NCI-H1436 treated with DMSO at 0.1 percent for 48 hours (cell line): ENCODE results near the gene HOXB8.

Experiments
- DNase-seq: peaks from one replicate; lab custom pipeline; 2025; lab: John Stamatoyannopoulos, UW

The HOXB8 gene

DNA sequence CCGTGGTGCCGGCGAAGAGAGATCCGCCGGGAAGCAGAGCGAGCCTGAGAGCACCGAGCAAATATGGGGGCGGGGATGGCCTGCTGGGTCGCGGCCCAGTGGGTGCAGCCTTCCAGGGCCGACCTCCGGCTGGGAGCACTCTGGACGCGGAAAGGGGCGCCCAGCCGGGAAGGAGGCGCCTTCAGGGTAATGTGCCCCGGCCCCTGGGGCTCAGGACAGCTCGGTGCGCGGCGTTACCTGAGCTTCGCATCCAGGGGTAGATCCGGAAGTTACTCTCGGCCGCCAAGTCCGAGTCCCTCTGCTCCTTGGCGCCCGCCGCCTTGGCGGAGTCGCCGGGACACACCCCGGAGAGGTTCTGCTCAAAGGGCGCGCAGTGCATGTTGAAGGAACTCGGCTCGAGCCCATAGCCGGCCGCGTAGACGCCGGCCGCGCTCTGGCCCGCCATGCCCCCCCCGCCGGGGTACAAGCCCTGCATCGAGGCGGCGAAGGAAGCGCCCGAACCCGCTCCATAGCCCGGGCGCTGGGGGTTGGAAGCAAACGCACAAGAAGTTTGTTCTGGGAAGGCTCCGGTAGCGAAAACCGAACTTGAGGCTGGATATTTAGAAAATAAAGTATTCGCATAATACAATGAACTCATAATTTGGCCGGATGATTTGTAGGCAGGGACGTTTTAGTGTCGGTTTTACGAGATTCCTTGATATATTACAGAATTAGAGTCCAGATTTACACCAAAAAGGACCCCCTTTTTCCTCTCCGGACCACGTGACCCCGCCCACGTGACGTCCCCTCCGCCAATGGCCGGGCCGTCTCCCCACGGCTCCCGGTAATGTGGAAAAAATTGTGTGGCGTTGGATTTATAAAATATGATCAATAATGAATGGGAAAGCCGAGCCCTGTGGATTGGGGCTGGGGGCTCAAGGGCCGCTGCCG, 4.5 kb downstream of the HOXB8 start, which contains the start of gene HOXB7:
TSS of gene HOXB7 (minus strand) at position 736 of the 930 bp plus-strand sequence. CDS start at position 637, 99 bp downstream.
- no peak for DNase-seq

DNA sequence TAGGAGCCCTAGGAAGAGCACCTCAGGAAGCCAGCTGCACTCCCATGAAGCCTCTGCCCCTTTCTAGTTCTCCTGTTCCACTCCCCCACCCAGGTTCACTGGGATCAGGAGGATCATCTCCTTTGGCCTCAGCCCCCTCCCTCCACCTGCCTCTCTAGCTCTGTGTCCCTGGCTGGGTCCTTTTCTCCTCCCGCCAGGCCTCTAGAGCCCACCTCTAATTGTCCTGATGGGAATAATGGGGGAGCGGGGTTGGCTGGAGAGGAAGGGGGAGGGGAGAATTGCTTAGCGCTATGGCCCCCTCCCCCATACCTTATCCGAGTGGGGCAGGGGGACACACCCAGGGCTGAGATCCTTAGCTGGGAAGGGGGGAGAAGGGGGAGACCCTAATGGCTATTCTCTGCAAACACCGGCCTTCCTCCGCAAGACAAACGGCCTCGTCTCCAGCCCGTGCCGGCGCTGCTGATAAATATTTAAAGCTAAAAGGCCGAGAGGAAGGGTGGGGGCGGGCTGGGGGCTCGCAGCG, 5.3 kb downstream of the HOXB8 start:
- DNase-seq: no peak

DNA sequence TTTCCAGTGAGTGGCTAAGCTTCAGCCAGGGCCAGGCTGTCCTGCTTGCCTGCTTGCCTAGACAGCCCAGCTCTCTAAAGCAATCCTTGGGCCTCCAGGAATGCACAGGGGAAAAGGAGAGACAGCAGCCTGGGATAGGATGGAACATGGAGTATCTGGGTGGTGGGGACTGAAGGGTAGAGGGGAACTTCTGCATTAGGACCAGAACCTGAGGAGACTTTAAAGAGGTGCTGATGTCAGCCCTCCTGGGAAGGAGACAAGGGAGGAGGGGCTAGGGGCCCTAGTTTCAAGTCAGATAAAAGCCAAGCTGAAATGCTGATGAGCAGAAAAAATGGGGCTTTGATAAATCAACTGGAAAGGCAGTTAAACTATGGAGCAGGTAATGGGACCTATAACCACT, 6.1 kb downstream of the HOXB8 start:
- no peak for DNase-seq

- no peak for DNase-seq
Observed at GRCh38 chr17:48608494-48608834, 6.6 kb downstream of the HOXB8 start.

- DNase-seq: no peak
Observed at GRCh38 chr17:48606892-48607614, 8.0 kb downstream of the HOXB8 start.

GRCh38 chr17:48605991-48606891, 8.9 kb downstream of the HOXB8 start:
- no peak for DNase-seq

DNA sequence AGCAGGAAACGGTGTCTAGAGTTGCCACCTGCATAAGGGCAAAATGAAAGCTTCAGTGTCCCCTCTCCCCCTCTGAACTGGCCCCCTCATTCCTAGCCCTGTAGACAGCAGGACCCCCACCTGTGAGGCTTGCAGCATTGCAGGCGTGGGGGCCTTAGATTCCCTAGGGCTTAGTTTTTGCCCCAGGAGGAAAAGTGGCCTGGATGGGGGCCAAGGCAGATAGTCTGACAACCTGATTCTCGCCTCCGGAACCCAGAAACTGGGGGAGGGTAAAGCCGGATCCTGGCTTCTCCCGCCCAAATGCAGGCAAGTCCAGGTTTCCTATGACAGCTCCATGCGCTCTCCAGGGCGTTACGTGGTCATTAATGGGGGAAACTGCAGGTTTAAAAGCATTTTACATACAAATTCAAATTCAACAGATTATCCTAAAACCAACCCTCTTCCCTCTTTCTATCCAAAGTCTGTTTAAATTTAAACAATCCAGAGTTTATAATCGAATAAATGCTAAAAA, 9.6 kb downstream of the HOXB8 start:
- DNase-seq: no peak

DNA sequence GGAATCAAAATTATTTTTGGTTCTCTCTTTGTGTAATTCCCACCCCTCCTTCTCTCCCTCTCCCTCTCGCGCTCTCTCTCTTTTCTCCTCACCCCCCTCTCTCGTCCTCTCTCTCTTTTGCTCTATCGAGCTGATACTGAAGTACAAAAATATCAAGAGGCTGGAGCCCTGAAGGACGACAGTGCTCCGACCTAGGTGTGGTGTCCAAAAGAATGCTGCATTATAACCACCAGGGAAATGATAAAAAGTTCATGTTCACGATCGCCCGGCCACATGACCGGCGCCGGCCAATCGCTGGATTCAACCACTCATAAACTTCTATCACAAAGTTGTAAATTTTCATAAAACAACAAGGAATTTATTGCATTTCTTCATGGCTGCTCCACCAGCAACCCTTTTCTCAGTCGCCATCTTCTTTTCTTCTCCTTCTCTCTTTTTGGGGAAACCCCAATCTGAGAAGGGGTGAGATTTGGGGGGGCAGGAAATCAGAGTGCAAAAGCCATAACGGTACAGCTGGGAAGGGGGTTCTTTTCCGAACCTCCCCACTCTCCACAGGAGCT, 10.2 kb downstream of the HOXB8 start, which contains the start of gene HOXB6:
TSS of gene HOXB6 (minus strand) at position 217 of the 560 bp plus-strand sequence. CDS start 6,836 bp downstream, outside the sequence.
- no peak for DNase-seq

DNA sequence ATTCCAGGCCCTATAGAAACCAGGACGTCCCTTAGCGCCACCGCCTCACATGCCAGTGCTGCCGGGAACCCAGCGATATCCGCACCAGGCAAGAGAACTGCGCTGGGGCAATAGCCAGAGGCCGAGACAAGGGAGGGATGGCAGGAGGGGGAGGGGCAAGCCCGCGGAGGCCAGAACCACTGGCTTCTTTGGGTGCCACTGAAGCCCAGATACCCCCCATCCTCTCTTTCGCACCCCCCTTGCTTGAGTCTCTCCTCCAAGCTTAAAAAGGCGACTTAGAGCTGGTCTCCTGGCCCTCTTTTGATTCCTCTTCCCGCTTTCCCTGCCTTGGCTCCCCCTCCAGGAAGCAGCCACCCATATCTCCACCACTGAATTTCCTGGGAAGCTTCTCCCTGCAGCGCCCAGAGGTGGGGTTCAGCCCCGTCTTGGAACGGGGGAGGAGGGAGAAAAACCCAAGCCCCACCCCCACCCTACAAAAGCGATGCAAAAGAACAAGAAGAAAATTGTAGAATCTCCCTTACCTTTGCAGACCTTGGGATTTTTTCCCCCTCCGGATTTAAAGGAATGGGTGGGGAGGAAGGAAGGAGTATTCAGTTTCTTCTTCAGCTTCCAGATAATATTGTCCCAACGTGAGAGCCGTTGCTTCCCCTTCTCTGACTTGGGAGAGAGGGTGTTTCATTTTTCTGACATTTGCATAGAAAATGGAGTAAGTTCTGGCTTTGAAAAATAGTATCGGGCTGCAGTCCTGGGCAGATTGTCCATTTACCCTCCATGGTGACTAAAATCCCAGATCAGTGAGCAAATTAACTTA, 10.9 kb downstream of the HOXB8 start:
- no peak for DNase-seq

- no peak for DNase-seq
Observed at GRCh38 chr17:48601539-48602425, 13.3 kb downstream of the HOXB8 start.

DNA sequence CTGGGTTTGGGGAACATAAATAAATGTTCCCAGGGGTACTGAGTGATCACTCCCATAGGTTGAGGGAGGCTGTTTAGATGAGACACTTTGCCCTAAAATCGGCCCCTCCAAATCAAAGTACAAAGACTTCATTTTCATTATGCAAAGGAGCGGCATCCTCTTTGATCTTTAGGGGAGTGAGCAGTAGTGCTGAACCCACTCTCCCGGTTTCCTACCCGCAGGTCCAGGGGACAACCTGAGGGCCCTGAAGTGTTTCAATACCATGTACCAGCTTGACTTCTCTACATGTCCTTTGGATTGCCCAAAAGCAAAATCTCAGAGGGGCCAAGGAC, 13.9 kb downstream of the HOXB8 start:
- no peak for DNase-seq

DNA sequence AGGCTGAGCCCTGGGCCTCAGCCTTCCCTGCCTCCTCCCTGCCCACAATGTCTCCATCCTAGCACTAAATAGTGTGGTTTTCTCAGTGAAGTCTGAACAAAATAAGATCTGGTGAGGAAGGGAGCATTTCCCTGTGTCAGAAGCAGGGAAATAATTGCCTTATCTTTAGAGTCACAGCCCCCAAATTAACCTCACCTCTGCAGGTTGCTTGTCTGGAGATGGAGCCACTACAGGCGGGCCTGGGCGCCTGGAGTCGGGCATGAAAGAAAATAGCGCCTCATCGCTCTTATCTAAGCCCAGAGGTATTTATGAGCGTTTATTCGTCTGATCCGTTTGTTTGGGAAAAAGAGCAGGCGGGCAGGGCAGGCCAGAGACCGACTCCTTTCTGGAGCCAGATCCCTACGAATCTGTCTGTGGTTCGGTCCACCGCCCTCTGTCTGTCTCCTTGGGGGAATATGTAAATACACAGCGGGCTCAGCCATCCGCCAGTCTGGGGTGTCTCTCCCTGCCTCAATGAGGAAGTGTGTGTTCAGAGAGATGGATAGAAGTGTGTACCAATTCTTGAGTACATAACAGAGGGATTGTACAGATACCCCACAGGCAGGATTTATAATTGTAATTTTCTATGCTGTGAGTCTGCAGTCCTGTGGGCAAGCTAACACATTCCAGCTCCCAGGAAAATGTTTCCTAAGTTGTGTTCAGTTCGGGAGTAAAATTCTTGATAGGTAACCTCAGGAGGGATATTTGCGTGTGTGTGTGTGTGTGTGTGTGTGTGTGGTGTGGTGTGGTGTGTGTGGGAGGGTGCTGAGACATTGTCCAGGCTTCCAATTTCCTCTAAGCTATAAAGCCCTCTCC, 14.6 kb downstream of the HOXB8 start:
- DNase-seq: no peak

GRCh38 chr17:48599354-48599753, 15.7 kb downstream of the HOXB8 start:
- no peak for DNase-seq

- no peak for DNase-seq
Observed at GRCh38 chr17:48598736-48599135, 16.4 kb downstream of the HOXB8 start.

- DNase-seq: no peak
Observed at GRCh38 chr17:48597778-48598631, 17.1 kb downstream of the HOXB8 start.

DNA sequence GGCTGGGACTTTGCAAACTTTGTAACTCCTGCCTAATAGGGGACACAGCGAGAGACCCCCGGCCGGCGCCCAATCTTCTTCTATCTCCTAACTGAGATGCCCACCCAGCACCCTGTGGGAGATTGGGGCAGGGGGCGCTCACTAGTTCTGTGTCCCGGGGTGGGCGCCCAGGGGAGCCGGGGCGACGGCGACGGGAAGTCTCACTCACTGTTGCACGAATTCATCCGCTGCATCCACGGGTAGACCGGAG, 17.6 kb downstream of the HOXB8 start:
- DNase-seq: no peak

GRCh38 chr17:48596735-48597527, 18.2 kb downstream of the HOXB8 start:
- no peak for DNase-seq
